Measurements from ENCODE around the gene VAT1L.

Gene VAT1L

DNA sequence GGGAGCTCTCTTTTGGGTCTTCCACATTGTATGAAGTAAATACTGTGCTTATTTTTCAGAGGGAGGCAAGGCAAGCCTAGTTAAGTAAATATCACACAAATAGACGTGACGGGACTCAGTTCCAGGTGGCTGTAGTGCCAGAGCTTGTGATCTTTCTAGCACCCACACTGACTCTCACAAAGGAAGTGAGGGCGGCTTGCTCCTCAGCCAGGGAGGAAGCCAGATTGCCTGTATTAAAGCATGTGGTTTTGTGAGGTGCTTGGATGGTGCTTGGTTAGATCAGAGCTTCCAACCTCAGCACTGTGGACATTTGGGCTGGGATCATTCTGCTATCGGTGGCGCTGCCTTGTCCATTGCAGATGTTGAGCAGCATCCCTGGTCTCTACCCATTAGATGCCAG lies 80.1 kb downstream of the VAT1L start:
- no peak for TF ChIP-seq RAD21 (IDR thresholded peaks at IDR 0.05; ENCODE audit: low read depth)
- TF ChIP-seq, protein P1, sequence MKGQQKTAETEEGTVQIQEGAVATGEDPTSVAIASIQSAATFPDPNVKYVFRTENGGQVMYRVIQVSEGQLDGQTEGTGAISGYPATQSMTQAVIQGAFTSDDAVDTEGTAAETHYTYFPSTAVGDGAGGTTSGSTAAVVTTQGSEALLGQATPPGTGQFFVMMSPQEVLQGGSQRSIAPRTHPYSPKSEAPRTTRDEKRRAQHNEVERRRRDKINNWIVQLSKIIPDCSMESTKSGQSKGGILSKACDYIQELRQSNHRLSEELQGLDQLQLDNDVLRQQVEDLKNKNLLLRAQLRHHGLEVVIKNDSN (IDR thresholded peaks at IDR 0.05), result no peak
- TF ChIP-seq ZBTB7A (IDR thresholded peaks at IDR 0.05; ENCODE audit: low read depth), result no peak

DNA sequence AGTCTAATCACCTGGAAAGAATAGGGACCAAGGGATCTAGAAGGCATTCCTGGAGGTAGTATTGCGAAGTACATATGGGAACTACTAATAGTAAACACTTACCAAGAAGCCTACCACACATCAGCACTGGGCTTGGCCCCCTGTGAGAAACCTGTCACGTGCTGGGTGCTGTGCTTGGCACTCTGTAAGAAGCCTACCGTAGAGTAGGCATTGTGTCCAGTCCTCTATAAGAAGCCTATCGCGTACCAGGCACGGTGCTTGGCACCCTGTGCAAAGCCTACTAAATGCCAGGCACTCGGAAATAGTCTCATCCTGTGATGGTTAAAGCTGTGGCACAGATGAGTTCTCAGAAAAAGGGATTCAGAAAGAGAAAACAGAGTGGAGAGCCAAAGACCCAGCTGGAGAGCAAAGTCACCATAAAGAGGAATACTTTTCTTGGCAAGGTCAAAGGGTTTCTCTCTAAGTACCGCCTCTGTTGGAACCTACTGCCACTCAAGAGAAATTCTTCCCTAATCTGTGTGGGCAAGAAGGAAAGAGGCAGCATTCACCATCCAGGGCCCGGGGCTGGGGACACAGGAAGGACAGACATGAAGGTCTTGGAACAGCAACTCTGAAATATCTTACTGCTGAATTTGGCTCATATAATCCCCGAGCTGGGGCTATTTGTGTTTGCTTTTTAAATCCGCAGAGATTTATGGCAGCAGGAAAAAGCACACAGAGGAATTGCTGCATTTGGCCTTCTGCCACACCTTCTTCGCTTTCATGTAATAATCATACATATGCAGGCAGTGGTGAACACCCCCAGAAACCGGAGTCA lies 81.8 kb downstream of the VAT1L start:
- no peak for TF ChIP-seq CEBPB (IDR thresholded peaks at IDR 0.05)
- no peak for TF ChIP-seq FOXM1 (IDR thresholded peaks at IDR 0.05; ENCODE audit: borderline replicate concordance, low read depth)
- no peak for TF ChIP-seq NFIC (IDR thresholded peaks at IDR 0.05)
- TF ChIP-seq, protein P1 (IDR thresholded peaks at IDR 0.05), result no peak
- TF ChIP-seq RAD21 (IDR thresholded peaks at IDR 0.05; ENCODE audit: low read depth), result no peak
- TF ChIP-seq, protein P2, sequence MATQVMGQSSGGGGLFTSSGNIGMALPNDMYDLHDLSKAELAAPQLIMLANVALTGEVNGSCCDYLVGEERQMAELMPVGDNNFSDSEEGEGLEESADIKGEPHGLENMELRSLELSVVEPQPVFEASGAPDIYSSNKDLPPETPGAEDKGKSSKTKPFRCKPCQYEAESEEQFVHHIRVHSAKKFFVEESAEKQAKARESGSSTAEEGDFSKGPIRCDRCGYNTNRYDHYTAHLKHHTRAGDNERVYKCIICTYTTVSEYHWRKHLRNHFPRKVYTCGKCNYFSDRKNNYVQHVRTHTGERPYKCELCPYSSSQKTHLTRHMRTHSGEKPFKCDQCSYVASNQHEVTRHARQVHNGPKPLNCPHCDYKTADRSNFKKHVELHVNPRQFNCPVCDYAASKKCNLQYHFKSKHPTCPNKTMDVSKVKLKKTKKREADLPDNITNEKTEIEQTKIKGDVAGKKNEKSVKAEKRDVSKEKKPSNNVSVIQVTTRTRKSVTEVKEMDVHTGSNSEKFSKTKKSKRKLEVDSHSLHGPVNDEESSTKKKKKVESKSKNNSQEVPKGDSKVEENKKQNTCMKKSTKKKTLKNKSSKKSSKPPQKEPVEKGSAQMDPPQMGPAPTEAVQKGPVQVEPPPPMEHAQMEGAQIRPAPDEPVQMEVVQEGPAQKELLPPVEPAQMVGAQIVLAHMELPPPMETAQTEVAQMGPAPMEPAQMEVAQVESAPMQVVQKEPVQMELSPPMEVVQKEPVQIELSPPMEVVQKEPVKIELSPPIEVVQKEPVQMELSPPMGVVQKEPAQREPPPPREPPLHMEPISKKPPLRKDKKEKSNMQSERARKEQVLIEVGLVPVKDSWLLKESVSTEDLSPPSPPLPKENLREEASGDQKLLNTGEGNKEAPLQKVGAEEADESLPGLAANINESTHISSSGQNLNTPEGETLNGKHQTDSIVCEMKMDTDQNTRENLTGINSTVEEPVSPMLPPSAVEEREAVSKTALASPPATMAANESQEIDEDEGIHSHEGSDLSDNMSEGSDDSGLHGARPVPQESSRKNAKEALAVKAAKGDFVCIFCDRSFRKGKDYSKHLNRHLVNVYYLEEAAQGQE (IDR thresholded peaks at IDR 0.05; ENCODE audit: low read depth), result no peak
- TF ChIP-seq TAF1 (IDR thresholded peaks at IDR 0.05; ENCODE audit: low read depth), result no peak
- no peak for TF ChIP-seq TEAD4 (IDR thresholded peaks at IDR 0.05)
- no peak for TF ChIP-seq TCF12 (IDR thresholded peaks at IDR 0.05; ENCODE audit: low read depth)

GRCh38 chr16:77871932-77872331 lies 83.6 kb downstream of the VAT1L start:
- no peak for TF ChIP-seq YY1 (IDR thresholded peaks at IDR 0.05; ENCODE audit: low read depth)
- TF ChIP-seq, protein P2 (IDR thresholded peaks at IDR 0.05; ENCODE audit: low read depth), result no peak
- no peak for TF ChIP-seq ZBTB7A (IDR thresholded peaks at IDR 0.05; ENCODE audit: low read depth)
- no peak for TF ChIP-seq FOXM1 (IDR thresholded peaks at IDR 0.05; ENCODE audit: borderline replicate concordance, low read depth)
- no peak for TF ChIP-seq MAX (IDR thresholded peaks at IDR 0.05)
- TF ChIP-seq EP300 (IDR thresholded peaks at IDR 0.05; ENCODE audit: borderline replicate concordance), result no peak
- TF ChIP-seq EGR1 (IDR thresholded peaks at IDR 0.05), result no peak
- no peak for TF ChIP-seq TEAD4 (IDR thresholded peaks at IDR 0.05)
- no peak for TF ChIP-seq CEBPB (IDR thresholded peaks at IDR 0.05)
- no peak for TF ChIP-seq CREB1 (IDR thresholded peaks at IDR 0.05; ENCODE audit: low read depth)
- no peak for TF ChIP-seq RAD21 (IDR thresholded peaks at IDR 0.05; ENCODE audit: low read depth)
- TF ChIP-seq NFIC (IDR thresholded peaks at IDR 0.05), result no peak
- TF ChIP-seq, protein P1 (IDR thresholded peaks at IDR 0.05), result no peak
- no peak for TF ChIP-seq TCF12 (IDR thresholded peaks at IDR 0.05; ENCODE audit: low read depth)
- TF ChIP-seq TAF1 (IDR thresholded peaks at IDR 0.05; ENCODE audit: low read depth), result no peak

DNA sequence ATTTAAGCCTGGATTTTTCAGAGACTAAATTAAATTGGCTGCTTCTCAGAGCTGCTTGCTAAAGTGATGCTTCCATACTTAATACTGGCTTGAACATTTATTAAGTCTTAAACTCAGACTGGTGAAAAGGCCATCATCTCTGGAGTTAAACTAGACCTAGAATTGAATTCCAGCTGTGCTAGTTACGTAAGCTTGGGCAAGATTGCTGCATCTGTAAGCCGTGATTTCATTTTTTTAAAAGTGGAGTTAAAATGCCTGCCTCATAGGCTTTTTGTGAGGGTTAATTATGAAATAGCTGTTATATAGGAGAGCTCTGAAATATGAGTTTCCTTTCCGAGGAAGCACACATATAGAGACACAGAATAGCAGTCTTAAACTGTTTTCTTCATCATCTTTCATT lies 84.7 kb downstream of the VAT1L start:
- TF ChIP-seq TEAD4 (IDR thresholded peaks at IDR 0.05) (no peak), YY1 (IDR thresholded peaks at IDR 0.05; ENCODE audit: low read depth) (no peak), CEBPB (IDR thresholded peaks at IDR 0.05) (no peak), FOXM1 (IDR thresholded peaks at IDR 0.05; ENCODE audit: borderline replicate concordance, low read depth) (no peak), EP300 (IDR thresholded peaks at IDR 0.05; ENCODE audit: borderline replicate concordance) (no peak), EGR1 (IDR thresholded peaks at IDR 0.05) (no peak)
- TF ChIP-seq, protein P2 (IDR thresholded peaks at IDR 0.05; ENCODE audit: low read depth), result no peak
- TF ChIP-seq, protein P1 (IDR thresholded peaks at IDR 0.05), result no peak
